Mucosa of descending colon (tissue), 3 donors: ENCODE measurements around the gene NELFA. TPM values are rescaled to one million over a fixed set of nuclear protein-coding genes. Genes with fewer than 3 reads are reported as not detected.

Source experiments
- ATAC-seq: fragments of 200-7000 bp; cut with Tn5 transposase; one replicate; pipeline ENCODE4 v1.9.1; 2020; ENCODE audit warnings: mild to moderate bottlenecking, moderate library complexity
- DNase-seq, 3 donors: peaks; one replicate each; pipeline ENCODE4 v3.0.0-alpha.2; 2020
- H3K36me3 ChIP-seq: fragments of 200-600 bp; one replicate; pipeline ENCODE4 v1.8.0; 2021; ENCODE audit warnings: low read depth, mild to moderate bottlenecking
- H3K4me1 ChIP-seq: fragments of 200-600 bp; one replicate; pipeline ENCODE4 v1.8.0; 2021; ENCODE audit warnings: low read depth, mild to moderate bottlenecking
- H3K4me3 ChIP-seq: fragments of 200-600 bp; one replicate; pipeline ENCODE4 v1.8.0; 2021; ENCODE audit warnings: mild to moderate bottlenecking
- H3K9me3 ChIP-seq: fragments of 200-600 bp; one replicate; pipeline ENCODE4 v1.8.0; 2021; ENCODE audit warnings: mild to moderate bottlenecking
- intact Hi-C, 2 donors: fragments of 100-400 bp; cut with DNase I in 1 of 2; cut with micrococcal nuclease in 1 of 2; formaldehyde crosslinking; loops; one replicate each; pipeline versions ENCODE4 v1.11.0 to v1.11.1; 2022; cut with DNase I, micrococcal nuclease
- total RNA-seq, 3 donors: library from RNA; stranded (reverse); fragmentation: NEBNext Ultra II Directional in 2 of 3; extraction: Animal tissue kit (Norgen Biotek cat#: 25700) in 2 of 3; gene quantifications; one replicate each; pipeline versions ENCODE4 v1.2.1 to v1.2.4, GENCODE V29; 2021 to 2023
- TF ChIP-seq, protein P1 (sequence below): fragments of 200-600 bp; IDR thresholded peaks from one replicate; pipeline ENCODE4 v1.8.0; 2022; ENCODE audit warnings: antibody characterized with exemption, mild to moderate bottlenecking
- donor health status: DM: no; HTN: no; CAD: no; lungs with moderate emphysema.
- donor health status: DM: no; HTN: no; CAD: no.
- donor health status: DM: no; HTN: yes; CAD: no.

NELFA gene
- total RNA-seq, 3 donors from 2014 or later, result 31.1 to 34.2 (median 31.5) TPM

DNA sequence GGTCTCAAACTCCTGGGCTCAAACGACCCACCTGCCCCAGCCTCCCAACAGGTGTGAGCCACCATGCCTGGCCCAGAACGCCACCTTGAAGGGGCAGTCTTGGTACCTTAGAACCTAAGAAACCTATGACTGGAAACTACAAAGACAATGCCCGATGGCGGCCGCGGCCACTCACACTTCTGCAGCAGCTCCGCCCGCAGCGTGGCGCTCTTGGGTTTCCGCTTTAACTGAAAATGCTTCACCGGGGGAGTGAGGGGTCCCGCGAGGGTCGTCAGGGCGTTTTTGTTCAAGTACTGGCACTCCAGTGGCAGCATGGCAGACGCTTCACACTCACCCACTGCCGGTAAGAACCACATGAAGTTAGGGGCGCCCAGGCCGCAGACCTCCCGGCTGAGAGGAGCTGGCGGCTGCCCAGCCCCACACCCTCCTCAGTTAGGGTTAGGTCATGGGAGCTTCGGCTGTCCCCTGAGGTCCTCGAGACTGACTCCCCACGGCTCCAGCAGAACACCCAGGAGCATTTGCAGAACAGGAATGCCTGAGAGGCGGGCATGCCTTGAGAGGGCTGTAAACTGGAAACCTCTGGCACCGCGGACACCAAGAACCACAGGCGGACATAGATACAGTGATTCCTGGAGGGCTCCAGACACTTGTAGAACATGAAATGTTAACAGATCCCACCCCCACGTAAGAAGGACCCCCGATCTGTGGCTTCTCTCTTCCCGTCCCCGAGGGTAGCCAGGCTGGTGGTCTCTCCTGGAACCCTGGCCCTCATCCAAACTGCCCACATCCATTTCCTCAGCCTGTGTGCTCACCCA is 19.0 kb downstream of the NELFA start:
- ATAC-seq (no peak), DNase-seq (peak in 1 of 3 donors; percentile 4)
- no peak overlapping the region for H3K4me3 ChIP-seq
- H3K4me1 ChIP-seq, result no peaks in the 10 kb centered on the region
- TF ChIP-seq, protein P1, sequence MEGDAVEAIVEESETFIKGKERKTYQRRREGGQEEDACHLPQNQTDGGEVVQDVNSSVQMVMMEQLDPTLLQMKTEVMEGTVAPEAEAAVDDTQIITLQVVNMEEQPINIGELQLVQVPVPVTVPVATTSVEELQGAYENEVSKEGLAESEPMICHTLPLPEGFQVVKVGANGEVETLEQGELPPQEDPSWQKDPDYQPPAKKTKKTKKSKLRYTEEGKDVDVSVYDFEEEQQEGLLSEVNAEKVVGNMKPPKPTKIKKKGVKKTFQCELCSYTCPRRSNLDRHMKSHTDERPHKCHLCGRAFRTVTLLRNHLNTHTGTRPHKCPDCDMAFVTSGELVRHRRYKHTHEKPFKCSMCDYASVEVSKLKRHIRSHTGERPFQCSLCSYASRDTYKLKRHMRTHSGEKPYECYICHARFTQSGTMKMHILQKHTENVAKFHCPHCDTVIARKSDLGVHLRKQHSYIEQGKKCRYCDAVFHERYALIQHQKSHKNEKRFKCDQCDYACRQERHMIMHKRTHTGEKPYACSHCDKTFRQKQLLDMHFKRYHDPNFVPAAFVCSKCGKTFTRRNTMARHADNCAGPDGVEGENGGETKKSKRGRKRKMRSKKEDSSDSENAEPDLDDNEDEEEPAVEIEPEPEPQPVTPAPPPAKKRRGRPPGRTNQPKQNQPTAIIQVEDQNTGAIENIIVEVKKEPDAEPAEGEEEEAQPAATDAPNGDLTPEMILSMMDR, result no peak
- H3K9me3 ChIP-seq, result no peaks in the 10 kb centered on the region
- intact Hi-C loops, result no loop called here
- H3K36me3 ChIP-seq, result peaks cover 6% of the 10 kb centered on the region

GRCh38 chr4:1988327-1988724 is 20.4 kb downstream of the NELFA start:
- H3K36me3 ChIP-seq, result peaks cover 6% of the 10 kb centered on the region
- TF ChIP-seq, protein P1, result no peak
- no peaks in the 10 kb centered on the region for H3K4me1 ChIP-seq
- intact Hi-C loops, result no loop called here
- H3K4me3 ChIP-seq, result no peak overlapping the region
- no peaks in the 10 kb centered on the region for H3K9me3 ChIP-seq
- DNase-seq, result no peak
- no peak for ATAC-seq

GRCh38 chr4:1987721-1988326 is 20.9 kb downstream of the NELFA start:
- H3K36me3 ChIP-seq, result peaks cover 6% of the 10 kb centered on the region

GRCh38 chr4:1987296-1987695 is 21.5 kb downstream of the NELFA start:
- ATAC-seq (no peak), DNase-seq (no peak)
- Histone ChIP-seq H3K4me3 (no peak overlapping the region), H3K9me3 (no peaks in the 10 kb centered on the region), H3K36me3 (peaks cover 6% of the 10 kb centered on the region), H3K4me1 (no peaks in the 10 kb centered on the region)
- TF ChIP-seq, protein P1, result no peak
- intact Hi-C loops, result no loop called here

More at GRCh38 chr4:1987721-1988326, 20.9 kb downstream of the NELFA start:
- intact Hi-C loops, result no loop called here
- ATAC-seq, result no peak
- Histone ChIP-seq H3K9me3 (no peaks in the 10 kb centered on the region), H3K4me1 (no peaks in the 10 kb centered on the region), H3K4me3 (no peak overlapping the region)
- TF ChIP-seq, protein P1, result no peak
- no peak for DNase-seq

- Histone ChIP-seq H3K4me1 (no peaks in the 10 kb centered on the region), H3K9me3 (no peaks in the 10 kb centered on the region), H3K36me3 (peaks cover 6% of the 10 kb centered on the region), H3K4me3 (no peak overlapping the region)
- TF ChIP-seq, protein P1, result no peak
- DNase-seq (no peak), ATAC-seq (peak; percentile 2)
- intact Hi-C loops, result no loop called here
Measured at GRCh38 chr4:1986578-1987210, 22.1 kb downstream of the NELFA start.
